GM19397 (cell line): ENCODE measurements around the gene ZNF827.

Experiments used
- ATAC-seq: cut with Tn5 transposase; IDR thresholded peaks from one replicate; pipeline ENCODE4 v1.9.1; 2021; ENCODE audit warnings: mild to moderate bottlenecking, moderate library complexity; ENCODE audit not compliant: unreplicated experiment

Gene ZNF827

DNA sequence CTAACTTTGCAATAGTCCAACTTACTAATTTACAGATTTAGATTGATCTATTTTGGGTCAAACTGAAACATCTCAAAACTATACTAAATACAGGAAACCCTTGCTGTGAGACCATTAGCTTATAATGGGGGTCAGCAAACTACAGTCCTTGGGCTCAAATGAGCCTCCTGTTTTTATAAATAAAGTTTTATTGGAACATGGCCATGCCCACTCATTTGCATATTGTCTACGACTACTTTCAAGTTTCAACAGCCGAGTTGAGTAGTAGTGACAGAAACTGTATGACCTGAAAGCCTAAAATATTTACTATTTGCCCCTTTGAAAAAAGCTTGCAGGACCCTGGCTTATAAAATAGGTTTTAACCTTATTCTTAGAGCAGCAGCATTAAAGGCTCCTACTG lies 166.3 kb downstream of the ZNF827 start:
- no peak for ATAC-seq

DNA sequence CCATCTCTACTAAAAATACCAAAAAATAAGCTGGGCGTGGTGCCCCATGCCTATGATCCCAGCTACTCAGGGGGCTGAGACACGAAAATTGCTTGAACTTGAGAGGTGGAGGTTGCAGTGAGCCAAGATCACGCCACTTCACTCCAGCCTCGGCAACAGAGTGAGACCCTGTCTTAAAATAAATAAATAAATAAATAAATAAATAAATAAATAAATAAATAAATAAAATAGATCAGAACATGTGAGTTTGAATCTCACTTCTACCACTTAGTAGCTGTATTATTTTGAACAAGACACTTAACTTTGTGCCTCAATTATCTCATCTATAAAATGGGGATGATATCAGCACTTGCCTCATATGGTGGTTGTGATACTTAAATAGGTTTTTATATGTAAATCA lies 168.5 kb downstream of the ZNF827 start:
- no peak for ATAC-seq

DNA sequence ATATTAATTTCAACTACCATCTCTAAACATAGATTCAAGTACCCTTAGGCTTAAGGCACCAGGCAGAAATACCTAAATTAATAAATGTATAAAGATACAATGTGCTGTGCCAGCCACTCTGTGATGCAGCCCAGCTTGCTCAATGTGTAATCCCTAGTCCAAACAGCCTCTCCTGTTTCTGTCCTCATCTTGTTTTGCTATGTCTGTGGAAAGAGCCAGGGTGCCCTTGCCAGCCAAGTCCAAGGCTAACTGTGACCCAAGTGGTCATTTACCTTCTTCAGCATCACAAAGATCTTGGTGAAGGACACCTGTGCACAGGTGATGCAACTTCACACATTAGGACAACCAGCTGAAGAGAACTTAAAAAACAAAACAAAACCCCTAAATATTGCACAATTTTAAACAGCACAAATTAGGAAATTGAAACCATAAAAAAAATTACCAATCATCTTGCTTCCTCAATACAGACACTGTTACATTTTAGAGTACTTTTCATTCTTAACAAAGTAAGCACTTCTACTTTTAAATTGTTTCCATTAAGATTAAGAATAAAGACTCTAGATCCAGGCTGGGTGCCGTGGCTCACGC lies 169.1 kb downstream of the ZNF827 start:
- no peak for ATAC-seq

DNA sequence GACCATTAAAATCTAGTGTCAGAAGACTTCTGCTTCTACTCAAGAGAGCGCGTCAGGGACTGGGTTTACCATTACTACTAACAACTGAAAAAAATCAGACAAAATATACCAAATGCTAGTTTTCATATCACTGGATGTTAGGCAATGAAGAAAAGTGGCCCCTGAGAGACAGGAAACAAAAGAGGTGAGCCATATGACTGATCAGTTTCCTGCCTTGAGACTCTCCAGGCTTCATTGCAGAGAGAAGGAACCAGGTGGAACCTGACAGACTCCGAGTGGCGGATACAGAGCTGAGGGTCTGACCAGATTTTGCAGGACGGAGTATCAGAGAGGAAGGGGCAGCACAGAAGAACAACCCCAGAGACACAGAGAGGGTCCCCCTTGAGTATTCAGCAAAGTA lies 172.3 kb downstream of the ZNF827 start:
- ATAC-seq, result no peak

DNA sequence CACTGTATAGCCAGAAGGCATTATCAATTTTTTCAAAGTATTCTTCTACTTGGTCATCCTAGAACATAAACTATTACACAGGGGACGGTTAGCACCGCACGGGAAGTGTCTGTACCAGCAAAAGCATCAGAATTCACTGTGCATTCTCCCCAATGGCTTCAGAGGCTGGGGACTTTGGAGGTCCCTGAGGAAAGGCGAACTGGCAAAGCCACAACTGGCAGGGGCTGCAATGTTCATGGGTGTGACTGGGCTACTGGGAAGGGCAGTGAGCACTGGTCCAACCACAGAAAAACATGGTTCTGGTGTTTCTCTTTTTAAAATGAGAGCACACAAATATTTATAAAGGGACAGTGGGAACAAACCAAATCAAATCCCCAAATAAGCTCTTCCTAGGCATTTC lies 175.2 kb downstream of the ZNF827 start:
- ATAC-seq, result no peak

DNA sequence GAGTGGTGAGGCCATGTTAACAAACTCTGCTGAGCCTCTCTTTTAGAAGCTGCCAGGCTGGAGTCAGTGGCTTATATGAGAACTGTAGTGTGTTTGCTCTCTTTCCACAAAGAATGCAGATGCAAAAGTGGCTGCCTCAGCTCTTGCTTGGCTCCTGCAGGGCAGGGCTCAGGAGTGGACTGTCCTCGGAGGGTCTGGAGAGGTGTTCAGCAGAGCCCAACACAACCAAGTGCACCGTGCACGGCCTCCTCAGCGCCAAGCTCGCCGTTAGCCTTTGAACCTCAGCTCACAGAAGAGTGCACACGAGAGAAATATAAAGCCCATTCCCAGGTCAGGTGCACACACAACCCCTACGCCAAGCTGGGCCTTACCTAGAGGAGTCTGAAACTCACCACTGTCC lies 175.9 kb downstream of the ZNF827 start:
- ATAC-seq, result no peak

DNA sequence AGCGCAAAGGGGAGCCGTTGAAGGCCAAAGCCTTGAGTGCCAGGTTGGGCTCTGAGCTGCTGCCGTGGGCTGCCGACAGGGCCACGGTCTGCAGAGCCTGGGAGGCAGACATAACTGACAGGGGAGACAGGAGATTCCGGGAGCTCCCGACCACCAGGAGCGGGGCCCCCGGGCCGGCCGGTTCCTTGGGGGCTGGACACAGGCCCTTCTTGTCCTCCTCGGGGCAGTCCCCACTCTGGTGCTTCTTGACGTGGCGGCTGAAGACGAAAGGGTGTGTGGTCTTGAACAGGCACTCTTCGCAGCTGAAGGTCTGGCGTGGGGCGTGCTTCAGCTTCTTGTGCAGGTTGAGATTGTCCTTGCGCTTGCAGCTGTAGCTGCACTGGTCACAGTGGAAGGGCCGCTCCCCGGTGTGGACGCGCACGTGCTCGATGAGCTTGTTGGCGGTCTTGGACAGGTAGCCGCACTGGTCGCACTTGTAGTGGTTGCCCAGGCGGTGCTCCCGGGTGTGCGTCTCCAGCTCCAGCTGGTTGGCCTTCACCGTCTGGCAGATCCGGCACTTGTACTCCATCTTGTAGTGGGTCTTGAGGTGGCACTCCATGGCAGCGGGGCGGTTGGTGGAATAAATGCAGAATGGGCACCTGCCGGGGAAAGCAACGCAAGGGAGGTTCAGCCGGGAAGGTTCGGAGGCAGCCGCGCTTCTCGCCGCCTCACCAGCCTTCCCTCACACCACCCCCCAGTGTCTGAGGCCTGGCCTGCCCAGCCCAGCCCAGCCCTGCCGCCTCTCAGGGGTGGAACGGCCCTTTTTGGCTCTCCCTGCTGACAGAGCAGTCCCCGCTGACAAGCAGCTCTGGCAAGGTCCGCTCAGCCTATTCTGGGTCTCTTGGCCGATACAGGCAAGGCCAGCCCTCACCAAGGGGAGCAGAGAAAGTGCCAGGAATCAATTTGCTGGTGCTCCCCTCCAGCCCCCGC lies 177.4 kb downstream of the ZNF827 start:
- ATAC-seq, result no peak

DNA sequence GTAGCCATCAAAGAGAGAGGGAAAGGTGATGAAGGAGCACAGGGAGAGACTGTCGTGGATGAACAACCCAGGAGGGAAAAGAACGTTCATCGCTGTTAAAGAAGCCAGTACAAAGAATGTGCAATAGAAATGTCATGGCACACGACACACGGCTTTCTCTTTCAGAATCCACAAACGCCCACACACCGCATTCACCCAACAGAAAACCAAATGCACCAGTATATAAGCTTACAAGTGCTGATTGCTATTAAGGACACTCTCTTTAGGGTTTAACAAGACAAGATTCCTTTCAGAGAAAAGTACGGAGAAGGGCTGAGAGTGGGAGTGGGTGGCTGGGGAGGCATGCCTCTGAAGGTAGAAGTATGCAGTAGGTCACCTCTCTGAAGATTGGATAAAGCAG lies 178.4 kb downstream of the ZNF827 start:
- no peak for ATAC-seq

DNA sequence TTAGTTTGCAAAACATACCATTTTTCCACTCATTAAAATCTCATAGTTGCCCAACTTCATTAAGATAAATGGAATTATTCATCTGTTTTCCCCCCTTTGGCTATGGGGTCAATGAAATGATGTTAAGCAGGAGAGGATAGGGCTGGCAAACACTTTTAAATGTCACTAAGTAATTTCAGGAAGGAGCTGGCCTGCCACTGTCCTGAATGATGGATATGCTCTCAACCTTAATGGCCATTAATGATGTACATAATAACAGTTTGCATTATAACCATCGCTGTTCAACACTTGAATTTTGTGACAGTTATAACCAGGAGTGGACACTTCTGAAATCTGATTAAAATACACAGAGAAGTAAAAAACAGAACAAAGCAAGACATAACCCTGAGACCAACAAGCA lies 181.4 kb downstream of the ZNF827 start:
- ATAC-seq, result no peak

DNA sequence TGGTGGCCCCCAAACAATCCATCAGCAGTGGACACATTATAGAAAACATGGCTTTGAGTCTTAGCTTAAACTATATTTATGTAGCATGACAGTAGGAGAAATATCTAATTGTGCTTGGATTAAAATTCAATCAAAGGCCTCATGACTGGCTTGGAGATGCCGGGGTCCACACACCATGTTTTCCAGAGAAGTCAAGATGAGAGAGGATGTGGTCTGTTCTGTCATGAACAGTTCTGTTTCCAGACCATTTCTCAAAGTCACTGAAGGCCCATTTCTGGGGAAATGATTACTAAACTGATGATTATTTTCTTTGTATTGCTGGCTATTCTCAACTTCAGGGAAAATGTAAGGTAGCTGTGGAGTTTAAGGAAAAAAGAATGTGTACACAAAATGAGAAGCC lies 182.4 kb downstream of the ZNF827 start:
- ATAC-seq, result no peak

DNA sequence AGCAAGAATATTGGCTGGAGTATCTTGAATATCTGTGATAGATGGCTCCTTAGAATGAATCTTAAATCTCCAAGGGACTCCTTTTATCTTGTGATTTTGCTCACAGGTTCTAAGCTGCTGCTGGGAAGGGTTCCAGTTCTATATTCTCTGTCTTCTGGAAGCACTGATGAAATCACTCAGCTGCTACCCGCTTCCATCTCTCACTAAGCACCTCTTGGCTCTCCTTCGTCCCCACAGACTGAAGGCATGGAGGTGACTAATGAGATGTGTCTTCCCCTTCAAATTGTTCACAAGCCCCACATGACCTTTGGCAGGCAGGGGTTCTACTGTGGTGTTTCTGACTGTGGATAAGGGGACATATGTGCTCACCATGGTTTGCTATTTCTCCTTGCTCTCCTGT lies 182.8 kb downstream of the ZNF827 start:
- ATAC-seq, result no peak

DNA sequence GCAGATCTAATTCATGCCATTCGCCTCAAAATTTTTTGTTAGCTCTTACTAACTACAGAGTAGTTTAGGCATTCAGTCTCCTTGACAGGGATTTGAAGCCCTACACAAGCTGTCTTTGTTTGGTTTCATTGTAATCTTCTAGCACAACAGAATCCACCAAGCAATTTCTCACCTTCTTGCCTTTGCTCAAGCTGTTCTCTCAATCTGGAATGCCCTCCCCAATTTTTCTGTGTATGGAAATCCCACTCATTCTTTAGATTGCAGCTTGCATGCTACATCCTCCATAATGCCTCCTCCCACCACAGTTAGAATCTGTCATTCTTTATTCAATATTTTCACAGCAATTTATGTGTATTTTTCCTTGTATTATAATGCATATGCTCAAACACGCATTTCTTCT lies 195.0 kb downstream of the ZNF827 start:
- no peak for ATAC-seq

DNA sequence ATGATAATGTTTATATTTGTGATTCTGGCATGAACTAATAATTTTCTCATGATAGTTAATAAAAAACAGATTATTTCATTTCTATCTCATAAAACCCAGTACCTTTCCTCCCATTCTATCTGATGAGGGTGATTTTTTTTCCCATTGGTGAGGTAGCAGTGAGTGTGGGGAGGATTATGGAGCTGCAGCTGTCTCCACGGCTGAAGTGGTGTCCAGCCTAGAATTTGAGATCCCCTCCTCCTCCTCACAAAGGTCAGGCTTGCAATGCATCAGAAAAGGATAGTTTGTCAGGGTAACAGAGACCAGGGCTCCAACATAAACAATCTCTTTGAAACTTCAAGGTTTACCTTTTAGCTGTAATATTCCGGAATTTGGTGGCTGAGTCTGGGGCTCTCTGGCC lies 197.8 kb downstream of the ZNF827 start:
- no peak for ATAC-seq

DNA sequence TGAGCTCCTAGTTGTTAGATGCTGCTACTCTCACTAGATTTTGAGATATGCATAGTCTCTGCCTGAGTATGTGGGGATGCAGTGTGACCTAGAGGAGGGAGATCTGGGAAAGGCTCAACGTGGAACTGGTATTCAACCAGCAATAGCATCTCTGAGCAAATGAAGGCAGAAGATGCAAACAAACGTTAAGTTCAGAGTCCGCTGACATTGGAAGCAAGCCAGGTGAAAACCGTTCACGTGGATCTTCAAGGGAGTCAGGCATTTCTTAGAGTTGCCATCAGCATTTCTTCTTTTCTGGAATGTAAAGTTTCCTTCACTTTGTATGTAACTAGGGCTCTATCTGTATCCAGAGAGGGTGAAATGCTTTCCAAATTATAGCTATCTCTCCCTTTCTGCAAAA lies 198.8 kb downstream of the ZNF827 start:
- no peak for ATAC-seq

DNA sequence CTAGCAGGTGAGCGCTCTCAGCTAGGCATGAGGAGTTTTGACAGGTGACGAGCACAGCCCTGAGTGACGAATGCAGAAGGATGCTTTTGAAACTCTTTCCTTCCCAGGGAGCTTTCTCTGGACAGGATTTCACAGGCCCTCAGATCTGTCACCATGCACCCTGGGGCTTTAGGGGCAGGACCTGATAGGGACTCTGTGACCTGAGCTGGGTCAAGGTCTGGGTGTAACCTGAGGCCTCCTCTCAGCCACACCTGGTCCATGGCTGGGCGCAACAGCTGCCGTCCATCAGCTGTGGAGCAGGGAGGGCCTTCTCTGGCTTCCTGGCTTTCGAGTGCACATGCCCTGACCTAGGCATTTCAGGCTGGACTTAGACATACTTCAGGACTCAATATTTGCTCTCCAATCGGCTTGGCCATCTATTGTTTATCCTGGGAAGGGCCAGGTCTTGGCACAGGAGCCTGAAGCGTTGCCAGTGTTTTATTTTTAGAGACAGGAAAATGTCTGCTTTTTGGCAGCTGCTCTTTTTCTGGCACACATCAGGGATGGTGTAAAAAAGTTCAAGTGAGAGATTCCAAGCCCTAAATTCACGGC lies 202.3 kb downstream of the ZNF827 start:
- ATAC-seq, result no peak

DNA sequence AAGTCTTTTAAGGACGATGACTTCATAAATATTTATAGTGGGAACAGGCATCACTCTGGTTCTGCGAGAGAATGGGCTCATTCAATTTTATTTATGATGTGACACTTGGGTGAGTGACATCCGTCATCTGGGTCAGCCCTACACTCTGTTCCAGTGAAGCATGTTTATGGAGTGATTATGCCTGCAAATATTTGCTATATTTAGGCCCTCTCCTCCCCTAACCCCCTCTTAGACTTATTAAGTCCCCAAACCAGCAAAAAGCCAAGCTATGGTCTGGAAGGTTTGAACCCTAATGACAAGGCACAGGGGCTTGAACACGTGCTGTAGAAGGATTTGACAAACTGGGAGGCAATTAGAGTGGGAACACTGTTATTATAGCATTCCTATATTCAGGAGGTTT lies 202.8 kb downstream of the ZNF827 start:
- no peak for ATAC-seq

DNA sequence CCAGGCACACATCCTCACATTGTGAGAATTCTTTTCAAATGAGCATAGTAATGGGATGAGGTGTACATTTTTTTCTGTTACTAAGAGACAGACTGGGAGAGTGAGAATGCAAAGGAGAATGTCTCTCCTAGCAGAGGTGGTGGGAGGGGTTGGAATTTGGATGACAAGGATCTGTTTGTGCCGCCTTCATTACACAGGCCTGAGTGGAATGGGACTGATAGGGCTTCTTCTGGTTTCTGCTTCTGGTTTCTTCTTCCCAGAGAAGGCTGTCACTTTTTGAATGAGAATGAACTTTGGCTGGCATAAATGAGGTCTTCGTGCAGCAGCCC lies 203.3 kb downstream of the ZNF827 start:
- ATAC-seq, result no peak

DNA sequence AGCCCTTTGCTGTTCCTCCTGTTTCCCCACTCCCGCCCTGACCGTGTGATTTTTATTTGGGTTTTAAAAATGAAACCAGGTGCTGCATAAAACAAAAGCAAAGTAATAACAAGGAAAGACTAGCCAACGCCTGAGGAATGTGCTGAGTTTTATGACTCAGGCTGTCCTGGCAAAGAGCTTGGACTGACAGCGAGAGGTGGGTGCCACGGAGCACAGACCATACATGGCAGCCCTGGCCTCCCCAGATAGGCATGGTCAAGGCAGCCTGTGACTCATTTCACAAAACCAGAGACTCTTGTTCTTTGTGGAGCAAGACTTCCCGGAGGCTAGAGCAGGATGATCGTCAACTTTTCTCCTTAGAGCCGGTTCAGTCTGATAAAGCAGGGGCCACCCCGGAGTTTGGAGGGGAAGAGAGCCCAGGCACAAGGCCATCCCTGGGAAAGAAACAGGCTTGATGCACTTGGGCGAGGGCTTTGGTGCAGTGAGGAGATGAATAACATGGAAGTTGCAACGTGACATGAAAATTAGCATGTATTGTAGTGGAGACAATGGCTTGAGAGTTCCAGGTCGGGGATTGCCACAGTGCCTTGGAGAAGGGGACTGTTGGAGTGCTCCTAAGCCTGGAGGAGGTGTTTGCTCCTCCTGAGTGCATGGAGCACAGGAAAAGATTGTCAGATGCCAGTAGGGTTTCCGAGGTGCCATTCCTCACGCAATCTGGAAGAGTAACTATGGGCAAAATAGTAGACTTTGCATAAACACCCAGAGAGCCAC lies 203.9 kb downstream of the ZNF827 start:
- ATAC-seq, result no peak

DNA sequence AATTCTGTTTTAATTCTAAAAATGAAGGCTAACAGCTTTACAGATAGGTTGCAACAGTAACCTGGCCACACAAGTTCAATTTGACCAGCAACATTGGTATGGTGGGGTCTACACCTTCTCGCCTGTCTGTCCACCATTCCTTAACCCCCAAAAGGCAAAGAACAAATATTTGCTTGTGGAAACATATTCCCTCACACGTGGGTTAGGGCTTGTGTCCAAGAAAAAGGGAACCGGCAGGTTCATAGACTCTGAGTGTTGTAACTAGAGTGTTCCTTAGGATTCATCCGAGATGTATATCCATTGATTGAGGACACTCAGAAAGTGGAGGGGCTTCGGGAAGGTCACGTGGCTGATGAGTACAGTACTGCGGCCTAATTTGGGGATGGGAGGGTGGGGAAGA lies 204.6 kb downstream of the ZNF827 start:
- no peak for ATAC-seq

DNA sequence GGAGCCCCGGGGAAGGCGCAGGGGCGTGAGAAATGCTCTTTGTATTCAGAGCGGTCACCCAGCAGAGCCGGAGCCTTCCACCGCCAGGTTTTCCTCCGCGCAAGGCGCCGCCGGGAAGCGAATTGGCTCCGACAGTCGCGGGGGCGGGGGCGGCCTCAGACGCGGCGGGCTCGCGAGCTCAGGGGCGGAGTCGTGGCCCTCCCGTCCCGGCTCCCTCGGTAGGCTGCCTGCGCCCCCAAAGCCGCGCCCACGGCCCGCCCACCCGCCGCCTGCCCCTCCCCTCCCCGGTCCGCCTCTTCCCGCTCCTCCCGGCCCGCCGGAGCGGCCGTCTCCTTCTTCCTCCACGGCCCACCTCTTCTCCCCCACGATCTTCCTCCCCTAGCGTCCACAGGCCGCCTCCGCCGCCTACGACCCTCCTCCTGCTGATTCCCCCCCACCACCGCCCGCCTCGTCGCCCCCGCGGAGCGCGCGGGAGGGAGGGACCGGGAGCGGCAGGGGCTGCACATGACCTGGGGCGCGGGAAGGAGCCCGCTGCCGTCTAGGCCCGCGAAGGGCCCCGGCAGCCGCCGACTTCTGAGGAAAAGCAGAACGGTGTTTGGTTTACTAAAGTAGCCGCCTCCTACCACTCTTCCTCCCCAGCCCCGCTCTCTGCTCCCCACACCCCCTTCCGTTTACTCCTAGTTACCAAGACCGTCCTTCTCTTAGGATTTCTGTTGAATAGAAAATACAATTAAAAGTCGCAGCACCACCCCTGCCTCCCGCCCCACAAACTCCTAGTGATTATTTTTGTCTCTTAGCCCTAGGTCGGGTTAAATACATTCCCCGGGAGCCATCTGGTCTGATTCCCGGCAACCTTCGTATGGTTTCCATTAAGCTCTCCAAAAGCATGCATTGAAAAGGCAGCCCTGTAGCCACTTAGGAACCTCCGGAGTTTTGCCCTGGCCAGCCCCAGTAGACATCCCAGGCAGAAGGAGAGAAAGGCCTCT lies 205.4 kb downstream of the ZNF827 start:
- peak; percentile 91 for ATAC-seq
